GM21717 (cell line): Measurements from ENCODE around the gene EID3.
"Not testable (repeated sequence)": the region's sequence is repeated elsewhere in the genome, so short reads cannot be mapped to it uniquely, and the experiment has no call there.

Experiments
- ATAC-seq: cut with Tn5 transposase; IDR thresholded peaks from one replicate; pipeline ENCODE4 v1.9.1; 2021; ENCODE audit warnings: mild to moderate bottlenecking, moderate library complexity; ENCODE audit not compliant: unreplicated experiment

The EID3 gene

DNA sequence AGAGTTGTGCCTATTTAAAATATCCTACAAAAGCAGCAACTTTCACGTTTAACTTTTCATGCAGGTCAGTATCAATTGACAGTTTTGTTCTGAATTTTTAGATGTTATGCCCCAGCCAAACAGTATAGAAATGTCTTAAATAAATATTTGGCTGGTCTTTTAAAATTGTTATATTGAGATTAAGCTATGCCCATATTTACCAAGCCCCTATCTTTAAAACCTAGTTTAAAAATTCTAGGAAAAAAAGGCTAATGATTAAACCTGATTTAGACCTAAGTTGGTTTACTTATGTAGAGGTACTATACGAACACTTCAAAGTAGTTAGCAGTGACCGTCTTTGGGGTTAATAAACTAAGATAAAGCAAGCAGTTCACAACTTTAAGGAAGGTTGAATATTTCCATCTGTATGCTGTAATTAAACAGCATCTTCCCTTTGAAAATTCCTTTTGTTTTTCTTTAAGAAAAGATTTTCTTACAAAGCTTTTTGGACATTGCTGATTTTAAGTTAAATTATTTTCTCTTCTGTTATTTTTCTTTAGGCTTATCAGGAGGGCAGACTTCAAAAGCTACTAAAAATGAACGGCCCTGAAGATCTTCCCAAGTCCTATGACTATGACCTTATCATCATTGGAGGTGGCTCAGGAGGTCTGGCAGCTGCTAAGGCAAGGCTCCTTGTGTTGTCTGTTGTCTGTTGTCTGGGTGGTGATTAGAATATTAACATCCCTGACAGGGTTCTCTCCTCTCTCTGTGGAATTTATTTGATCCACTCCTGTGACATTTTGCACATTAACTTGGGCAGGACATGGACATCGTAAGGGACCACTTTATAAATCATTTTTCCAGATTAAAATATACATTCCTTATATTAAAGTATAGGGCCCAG, 7.5 kb downstream of the EID3 start:
- ATAC-seq, result no peak

DNA sequence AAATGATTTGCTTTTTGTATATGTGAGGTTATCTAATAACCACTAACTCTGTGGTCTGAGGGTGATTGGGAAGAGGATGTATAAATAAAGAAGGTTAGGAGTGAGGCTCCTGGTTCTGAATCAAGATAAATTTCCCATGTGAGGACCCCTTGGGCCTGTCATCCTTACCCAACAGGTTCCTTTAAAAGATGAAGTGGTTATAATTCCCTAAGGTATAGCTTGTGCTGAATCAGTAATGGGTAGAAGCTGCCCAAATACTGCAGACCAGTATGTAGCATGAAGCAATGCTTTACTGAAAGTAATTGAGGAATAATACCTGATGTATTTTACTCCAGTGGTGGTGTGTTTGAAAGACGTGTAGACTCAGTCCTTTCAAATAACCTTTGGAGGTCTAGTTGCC, 8.7 kb downstream of the EID3 start:
- ATAC-seq, result no peak

DNA sequence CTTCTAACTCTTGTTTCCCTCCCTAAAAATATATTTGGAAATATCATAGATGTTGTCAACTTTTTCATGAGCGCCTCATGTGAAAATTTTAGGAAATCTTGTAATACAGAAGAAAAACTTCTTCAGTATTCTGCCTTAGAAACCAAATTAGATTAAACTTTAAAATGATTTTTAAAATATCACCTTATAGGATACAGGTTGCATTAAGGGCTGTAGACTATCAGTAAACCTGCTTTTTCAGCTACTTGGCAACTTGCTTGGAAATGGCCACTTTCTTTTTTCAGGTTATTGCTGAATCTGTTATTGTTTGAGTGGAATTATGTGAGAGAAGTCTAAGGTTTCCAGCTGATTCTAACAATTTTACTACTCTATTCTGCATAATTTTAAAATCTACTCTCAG, 9.1 kb downstream of the EID3 start:
- ATAC-seq, result no peak

DNA sequence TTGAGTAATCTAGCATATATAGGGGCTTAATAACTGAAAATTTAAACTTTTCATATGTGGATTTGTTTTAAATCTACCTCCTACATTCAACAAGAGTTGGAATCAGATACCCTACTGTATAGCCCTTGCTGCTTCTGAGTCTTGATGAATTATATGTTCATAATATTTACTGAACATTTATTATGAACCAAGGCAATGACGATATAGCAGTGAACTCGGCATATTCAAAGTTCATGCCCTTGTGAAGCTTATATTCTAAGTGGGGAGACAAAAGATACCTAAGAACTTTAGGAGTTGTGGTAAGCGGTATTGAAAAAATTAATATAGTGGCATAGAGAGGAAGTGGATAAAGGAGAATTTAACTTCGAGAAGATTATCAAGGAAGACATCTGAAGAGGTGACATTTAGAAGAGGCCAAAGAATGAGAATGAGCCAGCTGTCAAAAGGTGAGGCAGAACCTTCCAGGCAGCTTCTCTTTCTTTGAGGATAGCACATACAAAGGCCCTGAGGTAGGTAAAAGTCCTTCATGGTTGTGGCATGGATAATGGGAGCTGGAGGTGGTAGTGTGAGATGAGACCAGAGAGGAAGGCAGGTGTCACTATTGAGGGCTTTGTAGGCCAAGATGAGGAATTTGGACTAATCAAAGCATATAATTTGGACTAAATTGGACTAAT, 10.2 kb downstream of the EID3 start:
- ATAC-seq, result no peak

DNA sequence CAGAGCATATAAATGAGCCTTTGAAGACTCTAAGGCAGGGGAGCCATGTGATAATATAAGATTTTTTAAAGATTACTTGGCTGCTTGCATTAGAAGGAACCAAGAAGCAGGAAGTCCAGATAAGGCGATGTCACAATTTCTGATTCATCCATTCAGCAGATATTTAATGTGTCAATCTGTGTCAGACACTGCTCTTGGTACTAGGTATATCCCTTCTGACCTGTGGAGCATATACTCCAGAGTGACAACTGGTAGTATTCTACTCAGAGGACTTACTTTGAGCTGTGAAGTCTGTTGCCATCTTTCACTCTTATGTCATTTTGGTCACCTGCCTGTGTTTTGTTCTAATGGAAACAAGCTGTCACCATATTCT, 10.7 kb downstream of the EID3 start:
- ATAC-seq, result no peak

DNA sequence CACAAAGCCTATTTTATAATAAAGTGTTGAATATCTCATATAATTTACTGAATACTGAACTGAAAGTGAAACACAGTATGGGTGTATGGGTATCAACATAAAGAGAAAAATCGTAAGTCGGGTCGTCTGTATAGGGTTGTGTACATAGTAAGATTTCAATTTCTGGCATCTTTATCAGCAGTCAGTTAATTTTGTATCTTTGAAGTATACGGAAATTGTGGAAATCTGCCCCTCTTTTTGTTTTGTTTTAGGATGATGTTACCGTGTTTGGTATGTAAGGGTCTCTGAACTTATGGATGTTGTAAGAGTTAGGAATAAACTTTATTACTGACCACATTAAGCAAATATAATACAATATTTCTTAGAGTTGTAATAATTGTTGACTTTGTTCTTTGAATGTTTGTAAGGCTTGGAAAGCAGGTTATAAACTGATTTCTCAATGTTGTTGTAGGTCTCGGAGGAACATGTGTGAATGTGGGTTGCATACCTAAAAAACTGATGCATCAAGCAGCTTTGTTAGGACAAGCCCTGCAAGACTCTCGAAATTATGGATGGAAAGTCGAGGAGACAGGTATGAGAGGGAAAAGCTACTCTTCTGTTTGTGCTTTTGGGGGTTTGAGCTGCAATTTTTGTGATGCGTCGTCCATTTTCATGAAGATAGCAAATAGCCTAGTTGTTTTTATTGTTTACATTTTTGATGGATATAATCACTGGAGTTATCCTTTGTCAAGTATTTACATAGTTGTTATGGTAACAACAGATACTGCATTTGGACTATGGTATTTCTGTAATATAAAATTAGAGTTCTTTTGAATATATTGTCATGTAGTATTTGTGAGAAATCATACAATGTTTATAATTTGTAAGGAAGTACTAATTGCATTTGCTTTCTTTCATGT, 12.0 kb downstream of the EID3 start:
- no peak for ATAC-seq

DNA sequence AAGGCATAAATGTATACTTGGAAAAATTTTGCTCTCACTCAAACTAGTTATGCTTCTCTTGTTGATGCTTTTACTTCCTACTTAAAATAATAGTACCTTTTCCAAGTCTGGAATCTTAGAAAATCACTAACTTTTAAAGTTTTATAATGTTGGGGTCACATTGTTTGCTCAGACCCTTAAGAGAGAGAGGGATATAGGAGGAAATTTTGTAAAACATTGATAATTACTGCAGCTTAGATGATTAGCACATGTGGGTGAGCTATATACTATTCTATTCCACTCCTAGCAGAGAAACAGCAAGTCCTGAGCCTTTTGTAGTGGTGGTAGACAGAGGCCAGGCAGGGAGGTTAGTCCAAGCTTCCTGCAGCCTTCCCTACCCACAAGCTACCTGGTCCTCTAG, 13.4 kb downstream of the EID3 start:
- ATAC-seq, result no peak

DNA sequence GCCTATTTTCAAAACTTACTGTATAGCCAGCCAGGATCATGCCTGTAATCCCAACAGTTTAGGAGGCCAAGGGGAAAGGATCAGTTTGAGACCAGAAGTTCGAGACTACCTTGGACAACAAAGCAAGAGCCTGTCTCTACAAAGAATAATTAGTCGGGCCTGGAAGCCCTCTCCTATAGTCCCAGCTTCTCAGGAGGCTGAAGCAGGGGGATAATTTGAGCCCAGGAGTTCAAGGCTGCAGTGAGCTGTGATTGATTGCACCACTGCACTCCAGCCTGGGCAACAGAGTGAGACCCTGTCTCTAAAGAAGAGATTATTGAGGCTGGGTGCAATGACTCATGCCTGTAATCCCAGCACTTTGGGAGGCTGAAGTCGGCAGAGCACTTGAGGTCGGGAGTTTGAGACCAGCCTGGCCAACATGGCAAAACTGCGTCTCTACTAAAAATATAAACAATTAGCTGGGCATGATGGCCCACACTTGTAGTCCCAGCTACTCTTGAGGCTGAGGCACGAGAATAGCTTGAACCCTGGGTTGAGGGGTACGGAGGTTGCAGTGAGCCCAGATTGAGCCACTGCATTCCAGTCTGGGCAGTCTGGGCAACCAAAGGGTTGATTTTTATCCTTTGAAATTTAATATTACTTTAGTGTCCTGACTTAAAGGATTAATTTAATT, 14.1 kb downstream of the EID3 start:
- no peak for ATAC-seq

DNA sequence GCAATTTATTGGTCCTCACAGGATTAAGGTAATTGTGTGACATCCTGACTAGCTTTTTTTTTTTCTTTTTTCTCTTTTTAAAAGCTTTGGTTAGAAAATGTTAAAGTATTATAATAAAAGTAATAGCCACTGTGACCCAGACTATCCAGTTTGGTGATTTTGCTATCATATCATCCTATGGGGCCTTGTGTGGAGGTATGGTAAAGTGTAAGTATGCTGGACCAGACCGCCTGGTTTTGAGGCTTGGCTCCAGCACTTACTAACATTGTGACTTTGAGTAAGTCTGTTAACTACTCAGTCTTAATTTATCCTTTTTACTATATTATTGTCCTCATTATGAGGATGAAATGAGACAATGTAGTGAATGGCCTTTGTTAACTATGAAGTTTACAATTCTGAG, 15.5 kb downstream of the EID3 start:
- no peak for ATAC-seq

DNA sequence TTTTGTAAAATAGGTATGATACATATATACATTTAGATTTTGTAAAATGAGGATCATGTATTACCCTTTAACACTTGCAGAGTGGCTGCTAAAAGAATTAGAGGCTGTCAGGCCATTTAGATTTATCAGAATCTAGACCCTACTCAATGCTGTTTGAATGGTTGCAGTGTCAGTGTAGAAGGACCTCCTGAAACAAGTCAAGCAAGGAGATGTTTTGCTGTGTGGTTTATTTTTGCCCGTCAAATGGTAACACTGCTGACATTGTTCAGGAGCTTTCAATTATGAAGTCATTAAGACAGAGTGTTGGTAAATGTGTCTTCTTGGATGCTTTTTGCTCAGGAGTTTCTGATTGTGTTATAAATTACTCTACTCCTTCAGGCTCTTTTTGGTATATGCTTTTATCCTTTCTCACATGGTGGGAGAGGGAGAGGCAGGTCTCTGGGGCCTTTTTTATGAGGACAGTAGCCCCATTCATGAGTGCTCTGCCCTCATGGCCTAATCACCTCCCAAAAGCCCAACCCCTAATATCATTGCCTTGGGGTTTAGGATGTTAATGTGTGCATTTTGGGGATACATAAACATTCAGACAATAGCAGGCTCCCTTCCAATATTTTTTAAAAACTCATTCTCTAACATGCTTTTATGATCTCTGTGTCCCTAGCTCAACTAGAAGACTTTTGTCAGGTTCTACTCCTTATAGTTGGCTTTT, 16.5 kb downstream of the EID3 start:
- ATAC-seq, result no peak

DNA sequence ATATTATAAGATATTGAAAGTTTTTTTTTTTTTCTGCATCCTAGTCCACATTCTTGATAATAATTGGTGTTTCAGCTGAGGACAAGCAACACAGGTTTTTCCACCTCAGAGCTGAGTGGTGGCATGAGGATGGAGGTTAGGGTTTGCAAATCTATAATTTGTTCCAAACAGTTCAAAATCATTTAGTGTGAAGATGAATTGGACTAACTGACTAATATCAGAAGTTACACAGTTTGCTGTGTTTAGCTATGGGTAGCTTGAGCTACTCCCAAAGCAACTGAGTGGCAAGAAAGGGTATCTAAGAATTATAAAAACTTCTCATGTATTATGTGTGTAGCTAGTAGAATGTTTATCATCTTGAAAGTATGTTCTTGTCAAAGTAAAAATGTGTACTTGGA, 17.1 kb downstream of the EID3 start:
- ATAC-seq, result no peak

DNA sequence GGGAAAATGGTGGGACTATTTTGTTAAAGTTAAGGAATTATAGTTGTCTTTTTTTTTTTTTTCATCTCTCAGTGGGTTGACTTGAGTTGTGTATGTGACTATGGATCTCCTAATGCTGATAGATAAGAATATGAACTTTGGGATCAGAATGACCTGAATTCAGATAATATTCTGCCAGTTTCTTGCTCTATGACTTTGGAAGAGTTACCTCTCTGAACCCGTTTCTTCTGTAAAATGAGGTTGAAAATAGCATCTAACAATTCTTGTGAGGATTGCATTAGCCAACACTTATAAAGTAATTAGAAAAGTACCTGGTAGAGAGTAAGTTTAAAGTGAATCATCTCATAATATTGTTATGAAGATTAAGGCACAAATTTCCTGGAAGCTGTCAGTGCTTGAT, 18.4 kb downstream of the EID3 start:
- ATAC-seq, result no peak

DNA sequence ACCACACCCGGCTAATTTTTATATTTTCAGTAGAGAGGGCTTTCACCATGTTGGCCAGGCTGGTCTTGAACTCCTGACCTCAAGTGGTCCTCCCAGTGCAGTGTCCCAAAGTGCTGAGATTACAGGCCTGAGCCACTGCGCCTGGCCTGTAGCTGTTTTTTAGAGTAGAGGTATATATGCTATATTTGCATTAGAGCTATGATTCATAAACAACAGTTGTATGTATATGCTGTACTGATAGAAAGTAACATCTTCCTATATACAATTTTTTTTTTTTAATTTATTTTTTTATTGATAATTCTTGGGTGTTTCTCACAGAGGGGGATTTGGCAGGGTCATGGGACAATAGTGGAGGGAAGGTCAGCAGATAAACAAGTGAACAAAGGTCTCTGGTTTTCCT, 19.0 kb downstream of the EID3 start:
- ATAC-seq, result not testable (repeated sequence)

DNA sequence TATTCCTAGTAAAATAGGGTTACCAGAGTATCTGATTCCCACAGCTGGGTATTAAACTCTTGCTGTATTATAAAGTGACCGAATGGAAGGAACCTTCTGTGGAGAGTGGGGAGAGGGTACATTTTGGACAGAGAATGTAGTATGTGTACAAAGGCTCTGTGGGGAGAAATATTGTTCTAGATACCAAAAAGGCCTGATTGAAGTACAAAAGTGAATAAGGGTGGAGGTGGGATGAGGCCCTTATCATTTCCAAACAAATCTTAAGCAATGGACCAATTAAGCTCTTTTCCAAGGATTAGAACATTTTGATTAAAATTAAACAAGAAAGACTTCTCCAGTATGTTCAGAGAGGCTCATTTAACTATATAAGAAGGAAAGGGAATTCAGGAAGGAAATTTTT, 20.4 kb downstream of the EID3 start:
- ATAC-seq, result no peak

DNA sequence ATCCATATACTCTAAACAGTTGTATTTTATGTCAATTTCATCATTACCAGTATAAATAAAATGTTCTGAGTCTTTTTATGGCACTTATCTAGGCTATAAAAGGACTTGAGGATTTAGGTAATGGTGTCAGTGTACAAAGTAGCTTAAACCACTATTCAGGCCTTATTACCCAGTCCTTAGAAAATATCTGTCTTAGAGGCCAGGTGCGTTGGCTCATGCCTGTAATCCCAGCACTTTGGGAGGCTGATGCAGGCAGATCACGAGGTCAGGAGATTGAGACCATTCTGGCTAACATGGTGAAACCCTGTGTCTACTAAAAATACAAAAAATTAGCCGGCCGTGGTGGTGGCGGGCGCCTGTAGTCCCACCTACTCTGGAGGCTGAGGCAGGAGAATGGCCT, 24.7 kb downstream of the EID3 start:
- not testable (repeated sequence) for ATAC-seq

DNA sequence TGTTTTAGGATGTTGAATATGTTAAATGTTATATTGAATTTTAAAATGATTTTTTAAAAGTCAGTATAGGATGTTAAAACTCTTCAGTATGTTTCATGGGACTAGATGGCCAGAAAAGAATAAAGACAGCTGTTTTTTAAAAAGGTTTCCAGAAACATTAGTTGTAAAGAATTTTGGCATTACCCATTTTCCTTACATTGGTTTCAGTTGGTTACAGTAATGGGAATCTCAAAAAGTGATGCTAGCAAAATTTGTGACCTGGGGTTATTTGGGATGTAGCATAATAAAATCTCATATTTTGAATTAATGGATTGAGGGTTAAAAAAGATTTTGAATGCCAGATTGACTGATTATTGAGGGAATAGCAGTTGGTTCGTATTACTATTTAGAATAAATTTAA, 25.3 kb downstream of the EID3 start:
- no peak for ATAC-seq

DNA sequence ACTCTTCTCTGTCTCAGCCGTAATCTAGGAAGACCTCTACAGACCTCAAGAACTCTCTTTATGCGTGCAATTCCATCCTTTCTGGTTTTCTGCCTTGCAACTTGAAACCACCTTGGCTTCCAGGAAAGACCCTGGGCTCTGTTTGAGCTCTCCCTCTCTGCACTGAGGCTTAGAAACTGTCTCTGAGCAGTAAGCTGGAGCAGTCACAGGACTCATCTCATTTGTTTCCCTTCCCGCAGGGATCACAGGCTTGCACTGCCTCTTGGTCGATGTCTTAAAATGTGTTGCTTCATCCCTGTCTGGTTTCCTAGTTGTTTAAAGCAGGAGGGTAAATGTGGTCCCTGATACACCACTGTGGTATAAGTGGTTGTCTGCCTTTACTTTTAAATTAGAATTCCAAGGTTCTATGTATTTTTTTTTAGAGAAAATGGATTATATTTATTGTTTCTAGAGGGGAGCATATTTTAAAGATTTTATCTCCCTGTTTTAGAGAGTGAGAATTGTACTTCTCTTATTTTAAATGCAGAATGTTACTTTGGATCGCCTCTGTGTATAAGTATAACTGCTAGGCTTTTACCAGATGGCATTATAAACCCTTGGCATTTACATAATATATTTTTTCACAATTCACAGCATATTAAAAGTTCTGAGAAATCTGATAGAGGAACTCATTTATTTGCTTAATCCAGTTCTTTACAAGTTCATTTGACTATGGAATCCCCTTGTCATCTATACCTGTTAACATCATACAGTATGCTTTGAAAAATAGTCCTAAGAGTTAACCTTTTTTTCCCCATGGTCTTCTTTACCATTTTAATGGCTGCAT, 26.4 kb downstream of the EID3 start:
- ATAC-seq, result no peak

DNA sequence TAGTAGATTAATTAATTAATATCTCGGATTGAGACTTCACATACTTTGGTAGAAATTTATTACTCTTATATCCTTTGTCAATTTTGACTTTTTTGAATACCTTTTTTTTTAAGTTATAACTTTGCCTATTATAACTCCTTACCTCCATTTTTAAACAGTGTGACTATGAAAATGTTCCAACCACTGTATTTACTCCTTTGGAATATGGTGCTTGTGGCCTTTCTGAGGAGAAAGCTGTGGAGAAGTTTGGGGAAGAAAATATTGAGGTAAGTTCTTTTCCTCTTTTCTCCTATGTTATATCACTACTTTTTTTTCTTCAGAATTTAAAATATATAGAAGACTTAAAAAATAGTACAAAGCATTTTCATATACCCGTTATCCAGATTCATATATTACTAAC, 27.8 kb downstream of the EID3 start:
- no peak for ATAC-seq

DNA sequence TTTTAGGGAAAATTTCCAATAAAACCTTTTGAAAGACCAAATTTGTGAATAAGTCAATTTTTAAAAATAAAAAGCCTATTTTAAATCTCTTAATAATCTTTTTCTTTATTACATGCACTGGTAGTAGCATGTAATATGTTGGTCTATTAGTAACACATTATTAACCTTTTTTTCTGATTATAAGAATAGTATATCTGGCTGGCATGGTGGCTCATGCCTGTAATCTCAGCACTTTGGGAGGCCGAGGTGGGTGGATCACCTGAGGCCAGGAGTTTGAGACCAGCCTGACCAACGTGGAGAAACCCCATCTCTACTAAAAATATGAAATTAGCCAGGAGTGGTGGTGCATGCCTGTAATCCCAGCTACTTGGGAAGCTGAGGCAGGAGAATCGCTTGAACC, 28.7 kb downstream of the EID3 start:
- ATAC-seq, result not testable (repeated sequence)
